ENCODE data around the gene CHCHD1. TPM values are rescaled to one million over a fixed set of nuclear protein-coding genes. Genes with fewer than 3 reads are reported as not detected.
"Not testable (repeated sequence)": the region's sequence is repeated elsewhere in the genome, so short reads cannot be mapped to it uniquely, and the experiment has no call there.

The CHCHD1 gene
- polyA plus RNA-seq, result 10 to 100 TPM; 53.4 to 87.0 (median 79.4) TPM
- long read RNA-seq, donor 1, transcript CHCHD1-201 (3 exons, 835 nt), result major isoform, 92 of 166 reads
- long read RNA-seq, donor 1, partial matches to known transcripts, result 71 of 166 reads
- long read RNA-seq, donor 1, other reads (novel, unspliced or antisense), result 0 of 166 reads
- long read RNA-seq, donor 2, transcript CHCHD1-201 (3 exons, 835 nt), result major isoform, 17 of 36 reads
- long read RNA-seq, donor 2, partial matches to known transcripts, result 18 of 36 reads
- long read RNA-seq, donor 2, other reads (novel, unspliced or antisense), result 0 of 36 reads
- long read RNA-seq, donor 3, transcript CHCHD1-201 (3 exons, 835 nt), result major isoform, 25 of 62 reads
- long read RNA-seq, donor 3, partial matches to known transcripts, result 34 of 62 reads
- long read RNA-seq, donor 3, other reads (novel, unspliced or antisense), result 0 of 62 reads
- long read RNA-seq, donor 4, partial matches to known transcripts, result 0 of 2 reads
- long read RNA-seq, donor 4, other reads (novel, unspliced or antisense), result 0 of 2 reads
- long read RNA-seq, donor 5, transcript CHCHD1-201 (3 exons, 835 nt), result major isoform, 10 of 17 reads
- long read RNA-seq, donor 5, partial matches to known transcripts, result 6 of 17 reads
- long read RNA-seq, donor 5, other reads (novel, unspliced or antisense), result 0 of 17 reads
- long read RNA-seq, donor 6, transcript CHCHD1-201 (3 exons, 835 nt), result major isoform, 34 of 65 reads
- long read RNA-seq, donor 6, partial matches to known transcripts, result 30 of 65 reads
- long read RNA-seq, donor 6, other reads (novel, unspliced or antisense), result 0 of 65 reads
- long read RNA-seq, donor 7, result 0 reads
- long read RNA-seq, donor 8, transcript CHCHD1-201 (3 exons, 835 nt), result major isoform, 6 of 6 reads
- long read RNA-seq, donor 8, partial matches to known transcripts, result 0 of 6 reads
- long read RNA-seq, donor 8, other reads (novel, unspliced or antisense), result 0 of 6 reads
- long read RNA-seq, donor 9, transcript CHCHD1-201 (3 exons, 835 nt), result major isoform, 8 of 16 reads
- long read RNA-seq, donor 9, partial matches to known transcripts, result 8 of 16 reads
- long read RNA-seq, donor 9, other reads (novel, unspliced or antisense), result 0 of 16 reads
- long read RNA-seq, donor 10, transcript CHCHD1-201 (3 exons, 835 nt), result major isoform, 43 of 95 reads
- long read RNA-seq, donor 10, partial matches to known transcripts, result 49 of 95 reads
- long read RNA-seq, donor 10, other reads (novel, unspliced or antisense), result 0 of 95 reads

- Histone ChIP-seq H3K4me1 (ENCODE audit: control insufficient read depth in 3 of 3, insufficient read depth in 2 of 3, low read depth in 1 of 3, low read length in 2 of 3) (peaks cover 2 to 25% (median 15%) of the 10 kb centered on the region in 3 donors), H3K9me3 (ENCODE audit: control insufficient read depth in 2 of 2, insufficient read depth in 1 of 2, low read depth in 1 of 2, low read length in 1 of 2) (no peaks in the 10 kb centered on the region), H3K27me3 (ENCODE audit: control insufficient read depth in 3 of 3, insufficient read depth in 3 of 3, low read length in 3 of 3) (no peaks in the 10 kb centered on the region), H3K4me3 (ENCODE audit: low read depth in 1 of 3, low read length in 3 of 3) (peak within 1 kb of the TSS; percentile 77 to 92 (median 89)), H3K27ac (ENCODE audit: low read depth in 1 of 3, low read length in 2 of 3) (peak within 1 kb of the TSS; percentile 84 to 91 (median 89)), H3K36me3 (ENCODE audit: control insufficient read depth in 3 of 3, insufficient read depth in 2 of 3, low read depth in 1 of 3, low read length in 3 of 3) (peaks cover 0 to 18% (median 0%) of the 10 kb centered on the region in 3 donors)
- DNase-seq (peak; percentile 87 to 95), FAIRE-seq (no peak)
- WGBS, 3 donors, result 0 to 1% (median 0%) methylated on average over 57 of the region's 57 CpGs
Observed at GRCh38 chr10:73781879-73782748, at the start of gene CHCHD1. CHCHD1 (plus strand) TSS chr10:73782048; CDS start chr10:73782076, 28 bp downstream.

GRCh38 chr10:73732426-73732825 is 49.4 kb upstream of the CHCHD1 start:
- DNase-seq, result no peak
- peaks cover 0 to 6% (median 2%) of the 10 kb centered on the region in 3 donors for H3K4me1 ChIP-seq (ENCODE audit: control insufficient read depth in 3 of 3, insufficient read depth in 2 of 3, low read depth in 1 of 3, low read length in 2 of 3)
- H3K27me3 ChIP-seq (ENCODE audit: control insufficient read depth in 3 of 3, insufficient read depth in 3 of 3, low read length in 3 of 3), result no peaks in the 10 kb centered on the region
- no peak overlapping the region for H3K4me3 ChIP-seq (ENCODE audit: low read depth in 1 of 3, low read length in 3 of 3)
- no peak for FAIRE-seq
- H3K9me3 ChIP-seq (ENCODE audit: control insufficient read depth in 2 of 2, insufficient read depth in 1 of 2, low read depth in 1 of 2, low read length in 1 of 2), result no peaks in the 10 kb centered on the region
- H3K36me3 ChIP-seq (ENCODE audit: control insufficient read depth in 3 of 3, insufficient read depth in 2 of 3, low read depth in 1 of 3, low read length in 3 of 3), result peaks cover 0 to 38% (median 3%) of the 10 kb centered on the region in 3 donors
- H3K27ac ChIP-seq (ENCODE audit: low read depth in 1 of 3, low read length in 2 of 3), result no peak overlapping the region
- 95 to 97% (median 97%) methylated on average over 20 of the region's 20 CpGs for WGBS, 3 donors

- 85 to 95% (median 93%) methylated on average over 73 to 84 of the region's 84 CpGs for WGBS, 3 donors
- Histone ChIP-seq H3K27ac (ENCODE audit: low read depth in 1 of 3, low read length in 2 of 3) (no peak overlapping the region), H3K4me3 (ENCODE audit: low read depth in 1 of 3, low read length in 3 of 3) (no peak overlapping the region), H3K9me3 (ENCODE audit: control insufficient read depth in 2 of 2, insufficient read depth in 1 of 2, low read depth in 1 of 2, low read length in 1 of 2) (no peaks in the 10 kb centered on the region), H3K27me3 (ENCODE audit: control insufficient read depth in 3 of 3, insufficient read depth in 3 of 3, low read length in 3 of 3) (no peaks in the 10 kb centered on the region), H3K4me1 (ENCODE audit: control insufficient read depth in 3 of 3, insufficient read depth in 2 of 3, low read depth in 1 of 3, low read length in 2 of 3) (peaks cover 0 to 6% (median 2%) of the 10 kb centered on the region in 3 donors), H3K36me3 (ENCODE audit: control insufficient read depth in 3 of 3, insufficient read depth in 2 of 3, low read depth in 1 of 3, low read length in 3 of 3) (peaks cover 0 to 41% (median 3%) of the 10 kb centered on the region in 3 donors)
- FAIRE-seq (no peak), DNase-seq (no peak)
Observed at GRCh38 chr10:73732931-73733623, 48.8 kb upstream of the CHCHD1 start.

GRCh38 chr10:73734028-73734720 is 47.7 kb upstream of the CHCHD1 start:
- DNase-seq (no peak), FAIRE-seq (no peak)
- Histone ChIP-seq H3K4me3 (ENCODE audit: low read depth in 1 of 3, low read length in 3 of 3) (no peak overlapping the region), H3K27ac (ENCODE audit: low read depth in 1 of 3, low read length in 2 of 3) (no peak overlapping the region), H3K36me3 (ENCODE audit: control insufficient read depth in 3 of 3, insufficient read depth in 2 of 3, low read depth in 1 of 3, low read length in 3 of 3) (peaks cover 0 to 45% (median 3%) of the 10 kb centered on the region in 3 donors), H3K9me3 (ENCODE audit: control insufficient read depth in 2 of 2, insufficient read depth in 1 of 2, low read depth in 1 of 2, low read length in 1 of 2) (no peaks in the 10 kb centered on the region), H3K27me3 (ENCODE audit: control insufficient read depth in 3 of 3, insufficient read depth in 3 of 3, low read length in 3 of 3) (no peaks in the 10 kb centered on the region), H3K4me1 (ENCODE audit: control insufficient read depth in 3 of 3, insufficient read depth in 2 of 3, low read depth in 1 of 3, low read length in 2 of 3) (peaks cover 0 to 2% (median 0%) of the 10 kb centered on the region in 3 donors)
- 91 to 92% (median 91%) methylated on average over 16 of the region's 16 CpGs for WGBS, 3 donors

GRCh38 chr10:73734796-73735305 is 47.0 kb upstream of the CHCHD1 start:
- H3K36me3 ChIP-seq (ENCODE audit: control insufficient read depth in 3 of 3, insufficient read depth in 2 of 3, low read depth in 1 of 3, low read length in 3 of 3), result peaks cover 0 to 46% (median 3%) of the 10 kb centered on the region in 3 donors
- H3K27ac ChIP-seq (ENCODE audit: low read depth in 1 of 3, low read length in 2 of 3), result no peak overlapping the region
- 79 to 98% (median 86%) methylated on average over 4 to 5 of the region's 5 CpGs for WGBS, 3 donors
- H3K9me3 ChIP-seq (ENCODE audit: control insufficient read depth in 2 of 2, insufficient read depth in 1 of 2, low read depth in 1 of 2, low read length in 1 of 2), result no peaks in the 10 kb centered on the region
- DNase-seq (no peak), FAIRE-seq (no peak)
- H3K4me3 ChIP-seq (ENCODE audit: low read depth in 1 of 3, low read length in 3 of 3), result no peak overlapping the region
- no peaks in the 10 kb centered on the region for H3K27me3 ChIP-seq (ENCODE audit: control insufficient read depth in 3 of 3, insufficient read depth in 3 of 3, low read length in 3 of 3)
- peaks cover 0 to 2% (median 0%) of the 10 kb centered on the region in 3 donors for H3K4me1 ChIP-seq (ENCODE audit: control insufficient read depth in 3 of 3, insufficient read depth in 2 of 3, low read depth in 1 of 3, low read length in 2 of 3)

- not testable (repeated sequence) for DNase-seq; H3K9me3 ChIP-seq (ENCODE audit: control insufficient read depth in 2 of 2, insufficient read depth in 1 of 2, low read depth in 1 of 2, low read length in 1 of 2); FAIRE-seq; H3K27me3 ChIP-seq (ENCODE audit: control insufficient read depth in 3 of 3, insufficient read depth in 3 of 3, low read length in 3 of 3); H3K4me1 ChIP-seq (ENCODE audit: control insufficient read depth in 3 of 3, insufficient read depth in 2 of 3, low read depth in 1 of 3, low read length in 2 of 3); H3K4me3 ChIP-seq (ENCODE audit: low read depth in 1 of 3, low read length in 3 of 3); H3K27ac ChIP-seq (ENCODE audit: low read depth in 1 of 3, low read length in 2 of 3)
- 95 to 98% (median 96%) methylated on average over 17 to 18 of the region's 18 CpGs for WGBS, 3 donors
- H3K36me3 ChIP-seq (ENCODE audit: control insufficient read depth in 3 of 3, insufficient read depth in 2 of 3, low read depth in 1 of 3, low read length in 3 of 3), result peaks cover 0 to 38% (median 0%) of the 10 kb centered on the region in 3 donors
Observed at GRCh38 chr10:73740501-73741254, 41.2 kb upstream of the CHCHD1 start.

Measured in small intestine (tissue), 16 donors.